Activated T-cell treated with anti-CD3 and anti-CD28 coated beads, Interleukin-2, amount 50 U/mL, for 4 hours (primary cell): ENCODE measurements around the gene SLC25A27. TPM values are rescaled to one million over a fixed set of nuclear protein-coding genes. Genes with fewer than 3 reads are reported as not detected.
"Not testable (repeated sequence)": the region's sequence is repeated elsewhere in the genome, so short reads cannot be mapped to it uniquely, and the experiment has no call there.

Experiments used
- ATAC-seq, 2 donors: fragments of 200-7000 bp; cut with Tn5 transposase; one replicate each; pipeline ENCODE4 v1.10.0; 2021
- DNase-seq: peaks from one replicate; pipeline ENCODE4 v3.0.0-alpha.2; 2020
- H3K27me3 Mint-ChIP-seq: one replicate; pipeline ENCODE4 v1.8.0; 2021; ENCODE audit warnings: low read depth, mixed read lengths
- H3K36me3 Mint-ChIP-seq: one replicate; pipeline ENCODE4 v1.8.0; 2022; ENCODE audit warnings: mixed read lengths; ENCODE audit not compliant: insufficient read depth
- H3K4me1 Mint-ChIP-seq: one replicate; pipeline ENCODE4 v1.8.0; 2021; ENCODE audit warnings: low read depth, mixed read lengths
- H3K4me3 Mint-ChIP-seq: one replicate; pipeline ENCODE4 v1.8.0; 2021; ENCODE audit warnings: mild to moderate bottlenecking, moderate library complexity, mixed read lengths
- H3K9me3 Mint-ChIP-seq: one replicate; pipeline ENCODE4 v1.8.0; 2021; ENCODE audit warnings: mixed read lengths
- total RNA-seq, 3 donors: library from RNA; stranded (reverse); gene quantifications; one replicate each; pipeline ENCODE4 v1.2.1, GENCODE V29; 2021

The SLC25A27 gene
- total RNA-seq, 3 donors from 2014 or later = 0.30 to 0.35 TPM; not detected in 1

DNA sequence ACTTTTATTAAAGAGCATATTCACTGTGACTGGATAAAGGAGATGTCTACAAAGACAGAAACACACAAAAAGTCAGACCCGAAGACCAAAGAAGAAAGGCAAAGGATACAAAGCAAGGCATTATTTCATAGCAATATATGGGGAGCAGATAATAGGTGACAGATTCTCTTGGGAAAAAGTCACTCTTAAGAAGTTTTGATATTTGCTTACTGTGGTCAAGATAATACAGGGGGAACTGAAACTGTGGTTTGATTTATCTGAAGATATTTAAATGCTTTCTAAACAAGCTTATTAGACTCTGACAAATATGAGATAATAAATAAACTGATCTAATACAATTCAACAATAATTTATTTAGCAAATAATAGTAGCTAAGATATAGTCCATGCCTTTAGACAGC is 14.8 kb upstream of the SLC25A27 start:
- peaks cover 18% of the 10 kb centered on the region for H3K27me3 Mint-ChIP-seq
- no peaks in the 10 kb centered on the region for H3K36me3 Mint-ChIP-seq
- ATAC-seq (no peak), DNase-seq (no peak)
- H3K4me1 Mint-ChIP-seq = peaks cover 4% of the 10 kb centered on the region
- no peaks in the 10 kb centered on the region for H3K9me3 Mint-ChIP-seq
- no peak overlapping the region for H3K4me3 Mint-ChIP-seq

DNA sequence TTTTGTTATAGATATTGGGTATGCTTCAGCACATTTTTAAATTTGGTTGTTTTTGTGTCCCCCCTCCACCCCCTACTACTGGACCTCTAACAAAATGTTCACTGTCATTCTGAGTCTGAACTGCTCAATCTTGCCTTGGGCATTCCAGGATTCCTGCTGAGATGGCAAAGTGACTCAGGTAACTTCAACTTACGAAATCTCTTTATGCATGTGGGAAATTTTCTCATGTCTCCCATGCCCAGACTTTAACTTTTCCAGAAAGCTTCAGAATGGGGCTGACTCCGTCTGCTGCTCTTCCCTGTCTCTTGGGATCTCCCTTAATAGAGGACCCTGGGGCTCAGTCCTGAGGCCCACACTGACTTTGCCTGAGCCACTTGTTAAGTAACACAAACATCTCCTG is 14.1 kb upstream of the SLC25A27 start:
- H3K27me3 Mint-ChIP-seq = peaks cover 18% of the 10 kb centered on the region
- H3K4me3 Mint-ChIP-seq = no peak overlapping the region
- ATAC-seq (no peak), DNase-seq (no peak)
- H3K4me1 Mint-ChIP-seq = peaks cover 5% of the 10 kb centered on the region
- no peaks in the 10 kb centered on the region for H3K9me3 Mint-ChIP-seq
- H3K36me3 Mint-ChIP-seq = no peaks in the 10 kb centered on the region

DNA sequence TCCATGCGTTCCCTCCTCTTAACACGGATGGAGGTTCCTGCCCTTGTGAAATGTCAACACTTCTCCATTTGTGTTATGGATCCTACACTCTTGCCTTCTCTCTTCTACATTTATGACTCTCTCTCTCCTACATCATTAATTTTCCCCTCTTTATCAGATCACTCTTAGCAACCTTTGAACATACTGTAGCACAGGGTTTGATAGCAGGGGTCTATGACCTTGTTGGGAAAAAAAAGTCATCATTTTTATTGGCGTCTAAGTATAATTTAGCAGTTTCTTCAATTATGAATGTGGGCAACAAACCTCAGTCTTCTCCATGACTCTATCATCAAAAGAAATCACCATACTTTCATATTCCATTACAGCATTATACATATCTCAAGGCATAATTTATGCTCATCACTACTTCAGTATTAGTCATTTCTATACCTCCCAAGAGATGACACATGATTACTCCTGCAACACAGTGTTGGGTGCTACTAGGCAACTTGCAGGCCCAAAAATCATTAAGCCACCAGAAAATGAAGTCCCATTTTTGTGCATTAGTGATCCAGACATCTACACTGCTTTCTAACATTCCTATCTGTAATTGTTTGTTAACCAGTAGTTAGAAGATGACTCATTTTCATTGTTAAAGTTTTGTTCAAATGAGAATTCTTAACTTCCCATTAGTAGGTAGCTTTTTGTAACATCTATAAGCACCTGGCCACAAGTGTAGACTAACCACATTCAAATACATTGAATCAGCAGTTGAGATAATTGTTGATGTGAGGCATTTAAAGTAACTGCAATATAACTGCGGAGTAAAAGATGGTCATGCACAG is 9.6 kb upstream of the SLC25A27 start:
- Mint-ChIP-seq H3K4me1 (peaks cover 5% of the 10 kb centered on the region), H3K36me3 (no peaks in the 10 kb centered on the region), H3K9me3 (peaks cover 3% of the 10 kb centered on the region), H3K27me3 (peaks cover 13% of the 10 kb centered on the region), H3K4me3 (no peak overlapping the region)
- DNase-seq (no peak), ATAC-seq (peak; percentile 97 to 98)

DNA sequence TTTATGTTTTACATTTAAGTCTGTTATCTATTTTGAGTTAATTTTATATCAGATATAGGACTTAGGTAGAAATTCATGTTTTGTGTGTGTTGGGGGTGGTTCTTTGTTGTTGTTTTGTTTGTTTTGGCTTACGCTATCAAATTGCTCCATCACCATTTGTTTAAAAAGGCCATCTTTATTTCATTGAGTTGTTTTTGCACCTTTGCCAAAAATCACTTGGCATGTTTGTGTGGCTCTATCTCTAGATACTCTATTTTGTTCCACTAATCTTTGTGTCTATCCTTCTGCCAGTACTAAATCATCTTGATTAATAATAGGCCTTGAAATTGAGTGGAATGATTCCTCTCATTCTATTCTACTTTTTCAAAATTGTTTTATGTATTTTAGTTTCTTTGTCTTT is 7.5 kb upstream of the SLC25A27 start:
- no peak for ATAC-seq
- peaks cover 5% of the 10 kb centered on the region for H3K4me1 Mint-ChIP-seq

DNA sequence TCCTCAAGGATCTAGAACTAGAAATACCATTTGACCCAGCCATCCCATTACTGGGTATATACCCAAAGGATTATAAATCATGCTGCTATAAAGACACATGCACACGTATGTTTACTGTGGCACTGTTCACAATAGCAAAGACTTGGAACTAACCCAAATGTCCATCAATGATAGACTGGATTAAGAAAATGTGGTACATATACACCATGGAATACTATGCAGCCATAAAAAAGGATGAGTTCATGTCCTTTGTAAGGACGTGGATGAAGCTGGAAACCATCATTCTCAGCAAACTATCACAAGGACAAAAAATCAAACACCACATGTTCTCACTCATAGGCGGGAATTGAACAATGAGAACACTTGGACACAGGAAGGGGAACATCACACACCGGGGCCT is 4.7 kb upstream of the SLC25A27 start:
- DNase-seq, ATAC-seq: not testable (repeated sequence)
- H3K27me3 Mint-ChIP-seq = peaks cover 31% of the 10 kb centered on the region

More for the DNA sequence above, 7.5 kb upstream of the SLC25A27 start:
- no peaks in the 10 kb centered on the region for H3K36me3 Mint-ChIP-seq
- peaks cover 14% of the 10 kb centered on the region for H3K27me3 Mint-ChIP-seq
- peaks cover 3% of the 10 kb centered on the region for H3K9me3 Mint-ChIP-seq
- no peak overlapping the region for H3K4me3 Mint-ChIP-seq
- DNase-seq = no peak

DNA sequence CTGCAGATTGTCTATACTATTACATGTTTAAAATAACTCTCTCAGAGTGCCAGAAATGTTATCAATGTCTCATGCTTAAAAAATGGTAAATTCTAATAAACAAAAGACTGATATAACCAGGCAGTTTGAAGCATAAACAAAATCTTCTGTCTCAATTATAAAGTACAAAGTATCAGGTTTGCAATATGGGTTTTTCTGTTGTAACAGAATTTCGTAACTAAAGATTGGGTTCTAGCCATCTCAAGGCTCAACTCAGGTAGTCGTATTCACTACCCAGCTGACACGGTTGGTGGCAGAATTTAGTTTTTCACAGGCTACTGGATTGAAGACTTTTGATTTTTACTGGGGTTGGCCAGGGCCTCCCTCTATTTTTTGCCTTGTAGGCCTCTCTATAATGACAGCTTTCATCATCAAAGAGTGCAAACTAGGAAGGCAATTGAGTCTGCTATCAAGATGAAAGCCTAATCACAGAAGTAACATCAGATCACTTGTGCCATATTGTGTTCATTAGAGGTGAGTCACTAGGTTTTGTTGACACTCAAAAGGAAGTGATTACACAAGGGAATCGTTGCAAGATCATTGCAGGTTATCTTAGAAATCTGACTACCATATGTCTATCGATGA is 3.8 kb upstream of the SLC25A27 start:
- Mint-ChIP-seq H3K9me3 (peaks cover 3% of the 10 kb centered on the region), H3K27me3 (peaks cover 38% of the 10 kb centered on the region), H3K4me3 (no peak overlapping the region), H3K36me3 (no peaks in the 10 kb centered on the region), H3K4me1 (peaks cover 12% of the 10 kb centered on the region)
- ATAC-seq = no peak
- no peak for DNase-seq

More for the DNA sequence above, 4.7 kb upstream of the SLC25A27 start:
- not testable (repeated sequence) for H3K9me3 Mint-ChIP-seq, H3K36me3 Mint-ChIP-seq, H3K4me3 Mint-ChIP-seq, H3K4me1 Mint-ChIP-seq

DNA sequence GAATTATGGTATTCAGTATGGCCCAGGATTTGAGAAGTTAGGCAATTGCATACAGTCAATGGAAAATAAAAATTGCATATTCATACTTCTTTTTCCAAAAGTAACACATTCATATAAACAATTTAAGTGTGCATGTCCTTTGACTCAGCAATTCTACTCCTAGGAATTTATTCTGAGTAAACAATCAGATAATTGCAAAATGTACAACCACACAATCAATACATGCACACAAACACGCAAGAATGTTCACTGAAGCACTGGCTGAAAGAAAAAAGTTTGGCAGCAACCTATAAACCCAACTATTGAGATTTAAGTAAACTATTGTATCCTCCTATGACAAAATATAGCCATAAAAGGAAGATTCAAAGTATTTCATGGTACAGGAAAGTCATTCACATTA is 1.8 kb upstream of the SLC25A27 start:
- ATAC-seq (no peak), DNase-seq (no peak)
- Mint-ChIP-seq H3K4me3 (no peak overlapping the region), H3K9me3 (no peaks in the 10 kb centered on the region), H3K27me3 (peaks cover 54% of the 10 kb centered on the region), H3K4me1 (peaks cover 12% of the 10 kb centered on the region), H3K36me3 (no peaks in the 10 kb centered on the region)

DNA sequence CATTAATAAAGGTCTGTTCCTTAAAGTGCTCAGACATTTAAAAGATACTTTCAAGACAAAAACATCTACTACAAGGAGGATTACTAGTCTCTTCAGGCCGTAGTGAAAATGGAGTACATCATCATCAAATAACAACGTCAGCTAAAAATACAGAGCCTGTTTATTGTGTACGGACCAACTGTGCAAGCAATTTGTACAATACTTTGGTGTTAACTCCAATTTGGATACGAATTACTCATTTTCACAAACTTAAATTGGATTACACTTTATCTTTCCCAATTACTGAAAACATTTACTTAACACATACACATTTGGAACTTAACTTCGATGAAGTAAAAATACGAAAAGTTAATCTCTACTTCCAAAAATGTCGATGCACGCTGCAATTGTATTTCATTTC is 959 bp upstream of the SLC25A27 start:
- no peak for DNase-seq
- Mint-ChIP-seq H3K9me3 (no peaks in the 10 kb centered on the region), H3K27me3 (peaks cover 54% of the 10 kb centered on the region), H3K36me3 (no peaks in the 10 kb centered on the region), H3K4me1 (peaks cover 12% of the 10 kb centered on the region), H3K4me3 (peak overlapping the region; percentile 81)
- no peak for ATAC-seq

DNA sequence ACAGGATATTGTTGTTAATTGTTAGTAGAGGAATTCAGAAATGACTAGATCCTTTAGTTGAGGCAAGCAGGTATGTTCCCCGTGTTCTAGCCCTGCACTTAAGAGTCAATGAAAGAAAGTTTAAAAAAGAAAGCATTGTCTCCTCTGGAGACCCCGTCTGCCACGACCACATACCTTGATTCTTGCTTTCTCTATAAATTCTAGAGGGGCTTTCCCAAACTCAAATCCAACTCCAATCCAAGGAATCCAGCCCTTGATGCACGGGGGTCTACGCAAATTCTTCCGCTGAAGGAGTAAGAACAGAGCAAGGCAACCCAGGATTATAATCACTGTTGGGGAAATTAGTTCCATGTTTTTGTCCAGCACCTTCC is 558 bp upstream of the SLC25A27 start:
- DNase-seq = no peak
- peaks cover 12% of the 10 kb centered on the region for H3K4me1 Mint-ChIP-seq
- H3K27me3 Mint-ChIP-seq = peaks cover 54% of the 10 kb centered on the region
- no peak for ATAC-seq
- no peaks in the 10 kb centered on the region for H3K36me3 Mint-ChIP-seq
- H3K9me3 Mint-ChIP-seq = no peaks in the 10 kb centered on the region
- H3K4me3 Mint-ChIP-seq = peak overlapping the region; percentile 81

DNA sequence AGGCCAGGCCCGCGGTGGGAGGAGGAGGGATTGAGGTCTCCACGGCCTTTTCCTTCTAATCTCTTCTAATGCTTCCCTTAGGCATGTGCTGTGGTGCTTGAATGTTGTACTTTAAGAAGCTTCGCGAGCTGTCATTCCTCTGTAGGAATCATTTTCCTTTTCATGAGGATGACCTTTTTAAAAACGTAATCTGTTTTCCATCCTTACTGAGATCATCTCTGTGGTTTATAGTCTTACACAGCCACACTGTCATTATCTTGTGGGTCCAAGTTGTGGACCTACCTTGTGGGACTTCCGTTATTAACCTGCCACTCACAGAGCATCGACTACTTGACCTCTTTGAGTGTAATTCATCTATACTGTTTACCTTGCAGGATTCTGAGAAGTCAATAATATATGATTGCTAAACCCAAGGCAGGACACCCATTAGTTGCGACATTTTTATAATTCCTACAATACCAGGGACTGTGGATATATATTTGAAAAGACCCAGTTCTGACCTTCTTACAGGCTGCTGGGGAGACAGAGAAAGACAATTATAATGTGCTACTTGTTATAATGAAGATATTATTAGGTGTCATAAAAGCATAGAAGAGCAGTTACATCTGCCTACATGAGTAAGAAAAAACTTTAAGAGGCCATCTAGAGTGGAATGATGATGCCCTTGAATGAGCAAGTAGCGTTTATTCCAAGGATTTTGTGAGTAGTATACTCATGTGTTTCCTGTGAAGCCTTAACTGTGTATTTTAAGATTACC is 842 bp downstream of the SLC25A27 start:
- ATAC-seq = no peak
- Mint-ChIP-seq H3K4me1 (peaks cover 12% of the 10 kb centered on the region), H3K4me3 (peak overlapping the region; percentile 81), H3K9me3 (no peaks in the 10 kb centered on the region), H3K36me3 (no peaks in the 10 kb centered on the region), H3K27me3 (peaks cover 59% of the 10 kb centered on the region)
- no peak for DNase-seq

DNA sequence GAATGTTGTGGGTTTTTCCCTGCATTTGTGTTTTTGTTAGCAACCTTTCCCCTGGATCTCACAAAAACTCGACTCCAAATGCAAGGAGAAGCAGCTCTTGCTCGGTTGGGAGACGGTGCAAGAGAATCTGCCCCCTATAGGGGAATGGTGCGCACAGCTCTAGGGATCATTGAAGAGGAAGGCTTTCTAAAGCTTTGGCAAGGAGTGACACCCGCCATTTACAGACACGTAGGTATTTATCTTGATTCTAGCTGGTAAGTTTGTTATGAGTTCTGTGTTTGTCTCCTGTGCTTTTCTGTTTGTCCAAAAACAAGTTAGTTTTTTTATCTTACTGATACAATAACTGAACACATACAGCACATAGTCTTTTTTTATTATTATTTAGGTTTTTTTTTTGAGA is 3.0 kb downstream of the SLC25A27 start:
- ATAC-seq = no peak
- DNase-seq = no peak
- Mint-ChIP-seq H3K4me3 (no peak overlapping the region), H3K36me3 (no peaks in the 10 kb centered on the region), H3K9me3 (no peaks in the 10 kb centered on the region), H3K4me1 (peaks cover 12% of the 10 kb centered on the region), H3K27me3 (peaks cover 50% of the 10 kb centered on the region)

DNA sequence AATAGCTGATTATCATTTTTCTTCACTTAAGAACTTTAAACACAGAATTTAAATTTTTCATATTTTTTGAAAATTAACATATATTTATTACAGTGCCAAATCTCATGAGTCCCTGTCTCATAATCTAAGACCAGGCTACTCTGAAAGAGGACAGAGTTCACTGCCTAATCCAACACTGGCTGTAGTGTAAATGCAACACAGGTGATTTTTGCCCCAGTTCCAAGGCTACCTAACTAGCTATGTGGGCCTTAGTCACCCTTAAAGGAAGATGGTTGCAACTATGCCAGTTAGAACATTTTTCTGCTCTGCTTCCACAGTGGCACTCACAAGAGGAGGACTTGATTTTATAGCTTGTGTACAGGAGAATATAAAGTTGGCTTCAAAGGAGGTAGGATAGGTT is 4.9 kb downstream of the SLC25A27 start:
- Mint-ChIP-seq H3K9me3 (no peaks in the 10 kb centered on the region), H3K4me1 (peaks cover 6% of the 10 kb centered on the region), H3K36me3 (no peaks in the 10 kb centered on the region), H3K27me3 (peaks cover 36% of the 10 kb centered on the region), H3K4me3 (no peak overlapping the region)
- ATAC-seq = no peak
- DNase-seq = no peak

DNA sequence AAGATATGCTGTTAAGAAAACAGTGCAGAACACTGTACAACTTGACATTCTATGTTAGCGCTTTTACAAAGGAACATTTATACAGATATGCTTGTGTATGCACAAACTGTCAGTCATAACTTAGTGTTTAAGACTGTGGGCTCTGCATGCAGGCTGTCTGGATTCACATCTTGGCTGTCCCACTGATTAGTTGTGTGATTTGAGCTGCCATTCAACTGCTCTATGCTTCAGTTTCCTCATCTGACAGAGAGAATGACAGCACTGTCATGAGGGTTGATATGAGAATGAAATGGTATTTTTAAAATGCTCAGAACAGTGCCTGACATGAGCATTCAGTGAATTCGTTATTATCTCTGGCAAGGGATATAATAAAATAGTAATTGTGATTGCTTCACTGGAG is 8.7 kb downstream of the SLC25A27 start:
- Mint-ChIP-seq H3K4me1 (no peaks in the 10 kb centered on the region), H3K4me3 (no peak overlapping the region), H3K27me3 (peaks cover 6% of the 10 kb centered on the region), H3K9me3 (no peaks in the 10 kb centered on the region), H3K36me3 (no peaks in the 10 kb centered on the region)
- ATAC-seq (no peak), DNase-seq (no peak)

DNA sequence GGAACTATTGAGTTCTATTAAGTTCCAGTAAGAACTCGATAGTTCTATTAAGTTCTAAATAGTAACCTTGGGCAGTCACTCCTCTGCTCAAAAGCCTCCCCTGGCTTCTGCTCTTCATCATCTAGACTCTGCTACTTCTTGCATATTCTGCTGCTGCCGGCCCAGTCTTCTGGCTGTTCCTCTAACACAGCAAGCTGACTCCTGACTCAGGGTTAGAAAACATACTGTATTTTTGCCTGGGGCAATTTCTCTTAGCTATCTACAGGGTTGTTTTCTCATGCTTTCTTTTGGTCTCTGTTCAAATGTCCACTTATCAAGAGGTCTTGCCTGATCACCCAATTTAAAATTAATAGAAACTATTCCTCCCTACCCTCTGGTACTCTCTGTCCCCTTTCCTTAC is 14.6 kb downstream of the SLC25A27 start:
- DNase-seq (no peak), ATAC-seq (no peak)
- Mint-ChIP-seq H3K4me3 (no peak overlapping the region), H3K4me1 (no peaks in the 10 kb centered on the region), H3K27me3 (no peaks in the 10 kb centered on the region), H3K9me3 (no peaks in the 10 kb centered on the region), H3K36me3 (no peaks in the 10 kb centered on the region)
